ENCODE data around the gene RAMACL.
A peak's percentile ranks its signal among the peaks of the same experiment; 100 is the strongest.

Gene RAMACL

DNA sequence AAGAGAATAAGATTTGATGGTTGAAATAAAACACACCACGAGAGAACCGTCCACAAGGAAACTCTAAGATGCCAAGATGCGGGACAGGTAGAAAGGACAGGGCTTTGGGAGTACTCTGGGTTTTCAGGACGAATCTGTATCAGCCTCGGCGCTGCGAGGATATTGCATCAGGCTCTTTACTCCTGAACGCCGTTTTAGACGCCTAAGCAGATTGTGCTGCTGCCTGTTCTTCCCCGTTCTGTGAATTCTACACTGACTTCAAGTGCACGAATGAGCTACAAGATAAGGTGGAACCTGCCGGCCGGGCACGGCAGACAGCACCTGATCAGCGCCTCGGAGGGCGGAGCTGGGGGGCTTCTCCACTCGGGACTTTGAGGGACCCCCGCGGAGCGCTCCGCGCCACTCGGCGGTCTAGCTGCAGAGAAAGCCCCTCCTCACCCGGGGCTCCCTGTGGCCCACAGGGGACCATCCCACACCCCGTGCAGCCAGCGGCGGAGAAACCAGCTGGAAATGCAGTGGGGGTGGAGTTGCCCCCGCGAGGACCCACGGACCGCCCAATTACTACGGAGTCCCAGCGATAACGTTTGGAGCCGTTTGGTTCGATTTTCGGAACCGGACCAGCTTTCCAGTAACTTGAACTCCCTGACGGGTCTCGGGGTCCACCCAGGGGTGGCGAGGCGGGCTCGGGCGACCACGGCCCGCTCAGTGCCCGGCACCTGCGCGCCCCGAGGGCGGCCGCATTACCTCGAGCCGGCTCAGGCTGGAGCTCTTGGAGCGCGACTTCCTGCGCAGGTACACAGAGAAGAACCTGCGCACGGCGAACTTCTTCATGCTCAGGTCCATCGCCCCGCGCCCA, 39.9 kb upstream of the RAMACL start:
- H3K36me3 ChIP-seq (ENCODE audit: low read depth), result no peaks in the 10 kb centered on the region; the same call in 1 of the 2 replicates
- H3K9me3 ChIP-seq (ENCODE audit: severe bottlenecking), result no peaks in the 10 kb centered on the region
- peaks cover 36% of the 10 kb centered on the region for H3K4me1 ChIP-seq (ENCODE audit: insufficient read depth, poor library complexity, severe bottlenecking)
- peak; percentile 18; the same call in 1 of the 3 replicates for ATAC-seq (ENCODE audit: low read depth)
- H3K27me3 ChIP-seq (ENCODE audit: insufficient read depth, poor library complexity, severe bottlenecking), result no peaks in the 10 kb centered on the region
- H3K4me3 ChIP-seq (ENCODE audit: severe bottlenecking), result peak overlapping the region; percentile 98
- TF ChIP-seq, protein P1, sequence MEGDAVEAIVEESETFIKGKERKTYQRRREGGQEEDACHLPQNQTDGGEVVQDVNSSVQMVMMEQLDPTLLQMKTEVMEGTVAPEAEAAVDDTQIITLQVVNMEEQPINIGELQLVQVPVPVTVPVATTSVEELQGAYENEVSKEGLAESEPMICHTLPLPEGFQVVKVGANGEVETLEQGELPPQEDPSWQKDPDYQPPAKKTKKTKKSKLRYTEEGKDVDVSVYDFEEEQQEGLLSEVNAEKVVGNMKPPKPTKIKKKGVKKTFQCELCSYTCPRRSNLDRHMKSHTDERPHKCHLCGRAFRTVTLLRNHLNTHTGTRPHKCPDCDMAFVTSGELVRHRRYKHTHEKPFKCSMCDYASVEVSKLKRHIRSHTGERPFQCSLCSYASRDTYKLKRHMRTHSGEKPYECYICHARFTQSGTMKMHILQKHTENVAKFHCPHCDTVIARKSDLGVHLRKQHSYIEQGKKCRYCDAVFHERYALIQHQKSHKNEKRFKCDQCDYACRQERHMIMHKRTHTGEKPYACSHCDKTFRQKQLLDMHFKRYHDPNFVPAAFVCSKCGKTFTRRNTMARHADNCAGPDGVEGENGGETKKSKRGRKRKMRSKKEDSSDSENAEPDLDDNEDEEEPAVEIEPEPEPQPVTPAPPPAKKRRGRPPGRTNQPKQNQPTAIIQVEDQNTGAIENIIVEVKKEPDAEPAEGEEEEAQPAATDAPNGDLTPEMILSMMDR (IDR thresholded peaks at IDR 0.05; ENCODE audit: poor library complexity, severe bottlenecking), result no peak
- peak overlapping the region; percentile 97 for H3K27ac ChIP-seq (ENCODE audit: poor library complexity, severe bottlenecking)
- DNase-seq (ENCODE audit: low spot score), result no peak

DNA sequence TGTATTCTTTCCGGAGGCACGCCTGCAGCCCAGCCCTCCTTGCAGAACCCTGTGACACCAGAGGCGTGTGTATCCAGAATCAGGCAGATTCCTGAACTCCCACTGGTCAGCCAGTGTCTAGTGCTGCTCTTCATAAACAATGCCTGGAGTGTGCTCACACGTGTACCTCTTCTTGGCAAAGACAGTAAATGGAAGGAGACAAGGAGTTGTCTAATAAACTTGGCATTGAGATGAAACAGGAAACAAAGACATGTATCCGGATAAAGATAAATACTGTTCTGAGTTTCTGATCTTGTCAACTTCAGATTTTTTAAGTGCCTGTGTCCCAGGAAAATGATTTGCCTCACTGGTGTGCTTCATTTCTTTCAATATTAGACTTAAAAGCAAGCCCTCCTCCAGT, 38.9 kb upstream of the RAMACL start:
- Histone ChIP-seq H3K27ac (ENCODE audit: poor library complexity, severe bottlenecking) (peak overlapping the region; percentile 97), H3K36me3 (ENCODE audit: low read depth) (no peaks in the 10 kb centered on the region; the same call in 1 of the 2 replicates), H3K4me3 (ENCODE audit: severe bottlenecking) (peak overlapping the region; percentile 98), H3K9me3 (ENCODE audit: severe bottlenecking) (no peaks in the 10 kb centered on the region), H3K27me3 (ENCODE audit: insufficient read depth, poor library complexity, severe bottlenecking) (no peaks in the 10 kb centered on the region), H3K4me1 (ENCODE audit: insufficient read depth, poor library complexity, severe bottlenecking) (peaks cover 46% of the 10 kb centered on the region)
- DNase-seq (ENCODE audit: low spot score) (no peak), ATAC-seq (ENCODE audit: low read depth) (no peak)
- TF ChIP-seq, protein P1 (IDR thresholded peaks at IDR 0.05; ENCODE audit: poor library complexity, severe bottlenecking), result no peak

DNA sequence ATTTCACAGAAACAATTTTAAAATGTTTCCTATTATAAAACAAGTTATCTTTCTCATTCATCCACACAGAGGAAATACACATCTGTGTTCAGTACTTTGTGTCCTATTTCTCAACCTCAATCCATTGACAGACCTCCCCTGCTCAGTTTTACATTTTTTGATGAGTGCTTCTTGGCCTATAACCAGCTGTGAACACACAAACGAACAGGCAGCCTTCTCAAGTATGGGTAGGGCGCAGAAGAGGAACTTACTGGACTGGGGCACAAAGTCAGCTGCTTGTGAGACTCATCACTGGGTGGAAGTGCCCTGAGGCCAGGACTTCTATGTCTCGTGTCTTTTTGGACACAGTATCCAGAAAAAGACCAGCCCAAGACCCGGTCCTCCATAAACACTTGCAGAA, 37.8 kb upstream of the RAMACL start:
- TF ChIP-seq, protein P1 (IDR thresholded peaks at IDR 0.05; ENCODE audit: poor library complexity, severe bottlenecking), result no peak
- no peak overlapping the region for H3K4me3 ChIP-seq (ENCODE audit: severe bottlenecking)
- peak overlapping the region; percentile 97 for H3K27ac ChIP-seq (ENCODE audit: poor library complexity, severe bottlenecking)
- H3K9me3 ChIP-seq (ENCODE audit: severe bottlenecking), result no peaks in the 10 kb centered on the region
- H3K27me3 ChIP-seq (ENCODE audit: insufficient read depth, poor library complexity, severe bottlenecking), result no peaks in the 10 kb centered on the region
- ATAC-seq (ENCODE audit: low read depth), result no peak
- no peaks in the 10 kb centered on the region; the same call in 1 of the 2 replicates for H3K36me3 ChIP-seq (ENCODE audit: low read depth)
- DNase-seq (ENCODE audit: low spot score), result no peak
- H3K4me1 ChIP-seq (ENCODE audit: insufficient read depth, poor library complexity, severe bottlenecking), result peaks cover 57% of the 10 kb centered on the region

DNA sequence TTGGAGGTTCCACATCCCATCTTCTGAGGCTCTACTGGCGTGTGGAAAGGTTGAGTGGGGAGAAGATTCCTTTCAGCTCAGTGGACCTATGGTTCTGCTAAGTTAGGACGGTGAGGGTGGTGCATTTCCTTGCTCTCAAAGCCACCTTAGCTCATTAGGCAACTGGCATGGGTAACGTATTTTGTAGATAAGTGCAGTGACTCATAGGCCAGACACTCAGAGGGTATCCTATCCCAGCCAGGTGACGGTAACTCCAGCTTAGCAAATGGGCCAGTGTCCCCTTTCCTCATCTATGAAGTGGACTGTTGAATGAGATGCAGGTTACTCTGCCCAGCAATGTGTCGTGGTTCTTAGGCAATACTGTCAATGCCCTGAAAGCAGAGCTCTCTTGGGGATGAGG, 36.8 kb upstream of the RAMACL start:
- ATAC-seq (ENCODE audit: low read depth) (no peak), DNase-seq (ENCODE audit: low spot score) (no peak)
- Histone ChIP-seq H3K9me3 (ENCODE audit: severe bottlenecking) (no peaks in the 10 kb centered on the region), H3K4me1 (ENCODE audit: insufficient read depth, poor library complexity, severe bottlenecking) (peaks cover 63% of the 10 kb centered on the region), H3K4me3 (ENCODE audit: severe bottlenecking) (no peak overlapping the region), H3K27ac (ENCODE audit: poor library complexity, severe bottlenecking) (peak overlapping the region; percentile 97), H3K36me3 (ENCODE audit: low read depth) (peaks cover 8% of the 10 kb centered on the region), H3K27me3 (ENCODE audit: insufficient read depth, poor library complexity, severe bottlenecking) (no peaks in the 10 kb centered on the region)
- TF ChIP-seq, protein P1 (IDR thresholded peaks at IDR 0.05; ENCODE audit: poor library complexity, severe bottlenecking), result no peak

DNA sequence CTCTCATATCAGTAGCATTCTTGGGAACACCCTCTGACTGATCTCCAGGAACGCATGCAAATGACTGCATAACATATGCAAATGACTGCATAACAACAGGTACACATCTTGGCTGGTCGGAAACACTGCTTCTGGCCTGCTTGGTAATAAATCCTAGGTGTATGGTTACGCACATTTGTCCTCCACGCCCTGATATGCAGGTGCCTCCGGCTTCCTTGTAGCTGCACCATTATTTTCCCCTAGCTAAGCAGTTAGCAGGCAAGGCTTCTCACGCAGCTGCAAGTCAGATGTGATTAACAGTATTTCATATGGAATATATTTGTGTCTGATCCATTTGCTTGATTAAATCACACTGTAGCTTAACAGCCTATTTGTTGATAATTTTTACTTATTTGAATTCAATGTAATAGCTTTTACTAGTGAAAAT, 34.6 kb upstream of the RAMACL start:
- TF ChIP-seq, protein P1 (IDR thresholded peaks at IDR 0.05; ENCODE audit: poor library complexity, severe bottlenecking), result no peak
- Histone ChIP-seq H3K27me3 (ENCODE audit: insufficient read depth, poor library complexity, severe bottlenecking) (no peaks in the 10 kb centered on the region), H3K4me1 (ENCODE audit: insufficient read depth, poor library complexity, severe bottlenecking) (peaks cover 63% of the 10 kb centered on the region), H3K4me3 (ENCODE audit: severe bottlenecking) (no peak overlapping the region), H3K27ac (ENCODE audit: poor library complexity, severe bottlenecking) (peak overlapping the region; percentile 97), H3K36me3 (ENCODE audit: low read depth) (peaks cover 24% of the 10 kb centered on the region), H3K9me3 (ENCODE audit: severe bottlenecking) (no peaks in the 10 kb centered on the region)
- DNase-seq (ENCODE audit: low spot score) (no peak), ATAC-seq (ENCODE audit: low read depth) (no peak)

Data from RWPE2 (cell line).